Endothelial cell of umbilical vein (primary cell): Measurements from ENCODE around the gene DHTKD1.

ENCODE experiments used
- EZH2 ChIP-seq: IDR thresholded peaks from 2 replicates; pipeline ENCODE4 v1.6.1; 2012; ENCODE audit warnings: borderline replicate concordance, low read depth, mild to moderate bottlenecking, moderate library complexity, low read length, inconsistent platforms; ENCODE audit not compliant: severe bottlenecking
- FOS ChIP-seq: IDR thresholded peaks from 2 replicates; pipeline ENCODE4 v1.6.1; 2011; ENCODE audit warnings: mild to moderate bottlenecking, low read length, moderate library complexity, borderline replicate concordance; ENCODE audit not compliant: insufficient read depth
- GATA2 ChIP-seq: IDR thresholded peaks from 2 replicates; pipeline ENCODE4 v1.7.0; 2011; ENCODE audit warnings: low read depth, mild to moderate bottlenecking, moderate library complexity, mixed read lengths, low read length; ENCODE audit not compliant: insufficient read length, insufficient read depth
- JUN ChIP-seq: IDR thresholded peaks from 2 replicates; pipeline ENCODE4 v1.6.1; 2011; ENCODE audit warnings: borderline replicate concordance, low read depth; ENCODE audit not compliant: insufficient read length, insufficient read depth
- MYC ChIP-seq: IDR thresholded peaks from one replicate; pipeline ENCODE4 v1.6.1; 2011; ENCODE audit warnings: mild to moderate bottlenecking, low read depth, low read length
- POLR2A ChIP-seq: IDR thresholded peaks from 2 replicates; pipeline ENCODE4 v1.6.1; 2012; ENCODE audit warnings: low read depth, mild to moderate bottlenecking, control low read depth, low read length
- POLR2AphosphoS5 ChIP-seq: IDR thresholded peaks from 2 replicates; pipeline ENCODE4 v1.6.1; 2012; ENCODE audit warnings: low read depth, mild to moderate bottlenecking, control low read depth, low read length, moderate library complexity; ENCODE audit not compliant: insufficient read depth
- TF ChIP-seq, protein P1 (sequence below), 2 donors: IDR thresholded peaks; 1 replicate in 1 of 2; 2 replicates in 1 of 2; pipeline ENCODE4 v1.5.1; 2011; ENCODE audit warnings: low read length in 2 of 2, mild to moderate bottlenecking in 2 of 2, moderate library complexity in 2 of 2, control low read depth in 1 of 2, inconsistent platforms in 1 of 2, low read depth in 1 of 2; ENCODE audit not compliant: insufficient read depth in 1 of 2; ENCODE audit errors: extremely low read depth in 1 of 2
- TF ChIP-seq, protein P2 (sequence below): IDR thresholded peaks from 2 replicates; pipeline ENCODE4 v1.6.1; 2011; ENCODE audit not compliant: insufficient read depth, insufficient read length

GRCh38 chr10:12022580-12023257, 46.0 kb upstream of the DHTKD1 start:
- no peak for TF ChIP-seq POLR2AphosphoS5
- no peak for TF ChIP-seq JUN
- TF ChIP-seq POLR2A = no peak
- TF ChIP-seq, protein P1, sequence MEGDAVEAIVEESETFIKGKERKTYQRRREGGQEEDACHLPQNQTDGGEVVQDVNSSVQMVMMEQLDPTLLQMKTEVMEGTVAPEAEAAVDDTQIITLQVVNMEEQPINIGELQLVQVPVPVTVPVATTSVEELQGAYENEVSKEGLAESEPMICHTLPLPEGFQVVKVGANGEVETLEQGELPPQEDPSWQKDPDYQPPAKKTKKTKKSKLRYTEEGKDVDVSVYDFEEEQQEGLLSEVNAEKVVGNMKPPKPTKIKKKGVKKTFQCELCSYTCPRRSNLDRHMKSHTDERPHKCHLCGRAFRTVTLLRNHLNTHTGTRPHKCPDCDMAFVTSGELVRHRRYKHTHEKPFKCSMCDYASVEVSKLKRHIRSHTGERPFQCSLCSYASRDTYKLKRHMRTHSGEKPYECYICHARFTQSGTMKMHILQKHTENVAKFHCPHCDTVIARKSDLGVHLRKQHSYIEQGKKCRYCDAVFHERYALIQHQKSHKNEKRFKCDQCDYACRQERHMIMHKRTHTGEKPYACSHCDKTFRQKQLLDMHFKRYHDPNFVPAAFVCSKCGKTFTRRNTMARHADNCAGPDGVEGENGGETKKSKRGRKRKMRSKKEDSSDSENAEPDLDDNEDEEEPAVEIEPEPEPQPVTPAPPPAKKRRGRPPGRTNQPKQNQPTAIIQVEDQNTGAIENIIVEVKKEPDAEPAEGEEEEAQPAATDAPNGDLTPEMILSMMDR (IDR thresholded peaks at IDR 0.05; ENCODE audit: extremely low read depth in 1 of 2, insufficient read depth in 1 of 2, low read depth in 1 of 2, low read length in 2 of 2) = no peak
- TF ChIP-seq EZH2 = no peak
- TF ChIP-seq FOS = no peak
- TF ChIP-seq MYC = no peak
- TF ChIP-seq, protein P2, sequence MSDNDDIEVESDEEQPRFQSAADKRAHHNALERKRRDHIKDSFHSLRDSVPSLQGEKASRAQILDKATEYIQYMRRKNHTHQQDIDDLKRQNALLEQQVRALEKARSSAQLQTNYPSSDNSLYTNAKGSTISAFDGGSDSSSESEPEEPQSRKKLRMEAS = no peak
- TF ChIP-seq GATA2 = no peak
